ENCODE measurements around the gene CACNA2D3. TPM values are rescaled to one million over a fixed set of nuclear protein-coding genes. Genes with fewer than 3 reads are reported as not detected.

Gene CACNA2D3
- total and polyA plus RNA-seq, 2 experiments from 2014 or later: 1.1 to 2.5 TPM

- WGBS (ENCODE audit: low lambda C conversion rate, missing lambda C conversion rate): 87% methylated on average over 4 of the region's 4 CpGs
- Histone ChIP-seq H3K27ac (no peak overlapping the region), H3K4me1 (ENCODE audit: insufficient read depth) (no peaks in the 10 kb centered on the region), H3K79me2 (no peaks in the 10 kb centered on the region), H2AFZ (no peak overlapping the region), H3K36me3 (replicated peaks; ENCODE audit: insufficient read depth, low read depth) (no peaks in the 10 kb centered on the region), H4K20me1 (ENCODE audit: insufficient read depth, poor library complexity, severe bottlenecking) (no peaks in the 10 kb centered on the region), H3K4me3 (no peak overlapping the region), H3K9me3 (ENCODE audit: low read depth) (no peaks in the 10 kb centered on the region), H3K4me2 (no peak overlapping the region), H3K9me2 (replicated peaks; ENCODE audit: insufficient read depth) (no peaks in the 10 kb centered on the region), H3K27me3 (no peaks in the 10 kb centered on the region)
- TF ChIP-seq EZH2phosphoT487 (IDR thresholded peaks at IDR 0.05; ENCODE audit: low read depth, severe bottlenecking, unreplicated experiment): no peak
- no peak for TF ChIP-seq CTCF (IDR thresholded peaks at IDR 0.05; ENCODE audit: poor library complexity)
- TF ChIP-seq EZH2 (IDR thresholded peaks at IDR 0.05; ENCODE audit: borderline replicate concordance): no peak
- DNase-seq (ENCODE audit: low spot score): no peak
These were observed 943.0 kb downstream of the CACNA2D3 start for GRCh38 chr3:55065331-55065730.

GRCh38 chr3:55066551-55067047, 944.2 kb downstream of the CACNA2D3 start:
- DNase-seq (ENCODE audit: low spot score): peak; percentile 37
- Histone ChIP-seq H3K4me3 (no peak overlapping the region), H2AFZ (no peak overlapping the region), H3K79me2 (no peaks in the 10 kb centered on the region), H3K36me3 (replicated peaks; ENCODE audit: insufficient read depth, low read depth) (no peaks in the 10 kb centered on the region), H3K4me2 (no peak overlapping the region), H3K4me1 (ENCODE audit: insufficient read depth) (no peaks in the 10 kb centered on the region), H4K20me1 (ENCODE audit: insufficient read depth, poor library complexity, severe bottlenecking) (no peaks in the 10 kb centered on the region), H3K9me3 (ENCODE audit: low read depth) (no peaks in the 10 kb centered on the region), H3K9me2 (replicated peaks; ENCODE audit: insufficient read depth) (no peaks in the 10 kb centered on the region), H3K27me3 (no peaks in the 10 kb centered on the region), H3K27ac (no peak overlapping the region)
- TF ChIP-seq EZH2phosphoT487 (IDR thresholded peaks at IDR 0.05; ENCODE audit: low read depth, severe bottlenecking, unreplicated experiment): no peak
- TF ChIP-seq EZH2 (IDR thresholded peaks at IDR 0.05; ENCODE audit: borderline replicate concordance): no peak
- TF ChIP-seq CTCF (IDR thresholded peaks at IDR 0.05; ENCODE audit: poor library complexity): no peak
- 72% methylated on average over 9 of the region's 9 CpGs for WGBS (ENCODE audit: low lambda C conversion rate, missing lambda C conversion rate)

GRCh38 chr3:55069950-55070349, 947.6 kb downstream of the CACNA2D3 start:
- Histone ChIP-seq H3K79me2 (no peaks in the 10 kb centered on the region), H2AFZ (no peak overlapping the region), H3K4me3 (no peak overlapping the region), H3K4me2 (no peak overlapping the region), H3K27ac (no peak overlapping the region), H3K4me1 (ENCODE audit: insufficient read depth) (no peaks in the 10 kb centered on the region), H3K9me3 (ENCODE audit: low read depth) (no peaks in the 10 kb centered on the region), H3K9me2 (replicated peaks; ENCODE audit: insufficient read depth) (no peaks in the 10 kb centered on the region), H3K27me3 (no peaks in the 10 kb centered on the region), H4K20me1 (ENCODE audit: insufficient read depth, poor library complexity, severe bottlenecking) (no peaks in the 10 kb centered on the region), H3K36me3 (replicated peaks; ENCODE audit: insufficient read depth, low read depth) (no peaks in the 10 kb centered on the region)
- DNase-seq (ENCODE audit: low spot score): peak; percentile 30
- no peak for TF ChIP-seq EZH2phosphoT487 (IDR thresholded peaks at IDR 0.05; ENCODE audit: low read depth, severe bottlenecking, unreplicated experiment)

- no peak overlapping the region for H3K4me2 ChIP-seq
- H3K4me1 ChIP-seq (ENCODE audit: insufficient read depth): no peaks in the 10 kb centered on the region
- no peaks in the 10 kb centered on the region for H3K9me3 ChIP-seq (ENCODE audit: low read depth)
- no peak overlapping the region for H3K4me3 ChIP-seq
- H3K36me3 ChIP-seq (replicated peaks; ENCODE audit: insufficient read depth, low read depth): no peaks in the 10 kb centered on the region
- no peaks in the 10 kb centered on the region for H3K79me2 ChIP-seq
- H3K9me2 ChIP-seq (replicated peaks; ENCODE audit: insufficient read depth): no peaks in the 10 kb centered on the region
- no peak for DNase-seq (ENCODE audit: low spot score)
- H2AFZ ChIP-seq: no peak overlapping the region
- H4K20me1 ChIP-seq (ENCODE audit: insufficient read depth, poor library complexity, severe bottlenecking): no peaks in the 10 kb centered on the region
- WGBS (ENCODE audit: low lambda C conversion rate, missing lambda C conversion rate): 59% methylated on average over 4 of the region's 4 CpGs
- no peaks in the 10 kb centered on the region for H3K27me3 ChIP-seq
- TF ChIP-seq EZH2 (IDR thresholded peaks at IDR 0.05; ENCODE audit: borderline replicate concordance) (no peak), EZH2phosphoT487 (IDR thresholded peaks at IDR 0.05; ENCODE audit: low read depth, severe bottlenecking, unreplicated experiment) (no peak), CTCF (IDR thresholded peaks at IDR 0.05; ENCODE audit: poor library complexity) (no peak)
- no peak overlapping the region for H3K27ac ChIP-seq
These were observed 952.4 kb downstream of the CACNA2D3 start for GRCh38 chr3:55074796-55075195.

Measured in hepatocyte (in vitro differentiated cells).